Measurements from ENCODE around the gene SMIM33.
"Not testable (repeated sequence)": the region's sequence is repeated elsewhere in the genome, so short reads cannot be mapped to it uniquely, and the experiment has no call there.

The SMIM33 gene

GRCh38 chr5:139470821-139471300 is at the start of gene SMIM33:
TSS of gene SMIM33 (plus strand) at chr5:139471004. CDS start at chr5:139471122, 118 bp downstream.
- H3K4me1 Mint-ChIP-seq (ENCODE audit: low read depth) = peaks cover 73% of the 10 kb centered on the region
- peak within 1 kb of the TSS; percentile 69 for H3K4me3 Mint-ChIP-seq
- H3K27ac Mint-ChIP-seq = peak within 1 kb of the TSS; percentile 91
- no peaks in the 10 kb centered on the region for H3K27me3 Mint-ChIP-seq
- no peaks in the 10 kb centered on the region for H3K9me3 Mint-ChIP-seq
- H3K36me3 Mint-ChIP-seq (ENCODE audit: low read depth) = peaks cover 16% of the 10 kb centered on the region
- DNase-seq = peak; percentile 73

GRCh38 chr5:139422307-139422893 is 48.4 kb upstream of the SMIM33 start:
- Mint-ChIP-seq H3K27ac (peak overlapping the region; percentile 64), H3K27me3 (no peaks in the 10 kb centered on the region), H3K4me1 (ENCODE audit: low read depth) (peaks cover 11% of the 10 kb centered on the region), H3K36me3 (ENCODE audit: low read depth) (peaks cover 84% of the 10 kb centered on the region), H3K4me3 (no peak overlapping the region), H3K9me3 (no peaks in the 10 kb centered on the region)
- peak; percentile 25 for DNase-seq

GRCh38 chr5:139425497-139425896 is 45.3 kb upstream of the SMIM33 start:
- H3K4me1 Mint-ChIP-seq (ENCODE audit: low read depth) = peaks cover 13% of the 10 kb centered on the region
- no peak overlapping the region for H3K27ac Mint-ChIP-seq
- peaks cover 76% of the 10 kb centered on the region for H3K36me3 Mint-ChIP-seq (ENCODE audit: low read depth)
- peak; percentile 2 for DNase-seq
- H3K4me3 Mint-ChIP-seq = no peak overlapping the region
- H3K27me3 Mint-ChIP-seq = no peaks in the 10 kb centered on the region
- H3K9me3 Mint-ChIP-seq = no peaks in the 10 kb centered on the region

GRCh38 chr5:139426203-139426885 is 44.5 kb upstream of the SMIM33 start:
- H3K4me1 Mint-ChIP-seq (ENCODE audit: low read depth) = peaks cover 19% of the 10 kb centered on the region
- no peaks in the 10 kb centered on the region for H3K27me3 Mint-ChIP-seq
- peak; percentile 6 for DNase-seq
- H3K27ac Mint-ChIP-seq = no peak overlapping the region
- H3K9me3 Mint-ChIP-seq = no peaks in the 10 kb centered on the region
- peaks cover 73% of the 10 kb centered on the region for H3K36me3 Mint-ChIP-seq (ENCODE audit: low read depth)
- no peak overlapping the region for H3K4me3 Mint-ChIP-seq

- H3K4me3 Mint-ChIP-seq = no peak overlapping the region
- H3K27ac Mint-ChIP-seq = peak overlapping the region; percentile 57
- DNase-seq = no peak
- peaks cover 16% of the 10 kb centered on the region for H3K4me1 Mint-ChIP-seq (ENCODE audit: low read depth)
- H3K36me3 Mint-ChIP-seq (ENCODE audit: low read depth) = peaks cover 56% of the 10 kb centered on the region
- H3K9me3 Mint-ChIP-seq = no peaks in the 10 kb centered on the region
- H3K27me3 Mint-ChIP-seq = no peaks in the 10 kb centered on the region
These were observed 40.8 kb upstream of the SMIM33 start for GRCh38 chr5:139430015-139430414.

- Mint-ChIP-seq H3K4me1 (ENCODE audit: low read depth) (peaks cover 16% of the 10 kb centered on the region), H3K4me3 (no peak overlapping the region), H3K9me3 (no peaks in the 10 kb centered on the region), H3K36me3 (ENCODE audit: low read depth) (peaks cover 54% of the 10 kb centered on the region), H3K27me3 (no peaks in the 10 kb centered on the region), H3K27ac (no peak overlapping the region)
- no peak for DNase-seq
These were observed 39.1 kb upstream of the SMIM33 start for GRCh38 chr5:139431706-139432105.

GRCh38 chr5:139435676-139436075 is 35.1 kb upstream of the SMIM33 start:
- Mint-ChIP-seq H3K4me3 (no peak overlapping the region), H3K27ac (no peak overlapping the region), H3K9me3 (no peaks in the 10 kb centered on the region), H3K27me3 (no peaks in the 10 kb centered on the region), H3K4me1 (ENCODE audit: low read depth) (peaks cover 39% of the 10 kb centered on the region), H3K36me3 (ENCODE audit: low read depth) (peaks cover 44% of the 10 kb centered on the region)
- peak; percentile 12 for DNase-seq

GRCh38 chr5:139438707-139439012 is 32.1 kb upstream of the SMIM33 start:
- H3K4me1 Mint-ChIP-seq (ENCODE audit: low read depth) = peaks cover 57% of the 10 kb centered on the region
- H3K9me3 Mint-ChIP-seq = no peaks in the 10 kb centered on the region
- peak overlapping the region; percentile 99 for H3K27ac Mint-ChIP-seq
- H3K27me3 Mint-ChIP-seq = no peaks in the 10 kb centered on the region
- H3K4me3 Mint-ChIP-seq = peak overlapping the region; percentile 94
- peaks cover 37% of the 10 kb centered on the region for H3K36me3 Mint-ChIP-seq (ENCODE audit: low read depth)
- no peak for DNase-seq

- peak within 1 kb of the TSS; percentile 99 for H3K27ac Mint-ChIP-seq
- H3K27me3 Mint-ChIP-seq = no peaks in the 10 kb centered on the region
- H3K9me3 Mint-ChIP-seq = no peaks in the 10 kb centered on the region
- H3K4me3 Mint-ChIP-seq = peak within 1 kb of the TSS; percentile 94
- H3K36me3 Mint-ChIP-seq (ENCODE audit: low read depth) = peaks cover 37% of the 10 kb centered on the region
- H3K4me1 Mint-ChIP-seq (ENCODE audit: low read depth) = peaks cover 63% of the 10 kb centered on the region
- peak; percentile 94 for DNase-seq
These were observed 31.5 kb upstream of the SMIM33 start, which contains the start of gene DNAJC18 for GRCh38 chr5:139439013-139439903. TSS of gene DNAJC18 (minus strand) at chr5:139439525. CDS start at chr5:139439445, 80 bp downstream.

GRCh38 chr5:139440416-139440815 is 30.4 kb upstream of the SMIM33 start:
- H3K27me3 Mint-ChIP-seq, H3K4me3 Mint-ChIP-seq, DNase-seq, H3K9me3 Mint-ChIP-seq: not testable (repeated sequence)
- Mint-ChIP-seq H3K4me1 (ENCODE audit: low read depth) (peaks cover 73% of the 10 kb centered on the region), H3K27ac (peak overlapping the region; percentile 99), H3K36me3 (ENCODE audit: low read depth) (peaks cover 29% of the 10 kb centered on the region)

- Mint-ChIP-seq H3K36me3 (ENCODE audit: low read depth) (peaks cover 9% of the 10 kb centered on the region), H3K27ac (peak overlapping the region; percentile 87), H3K9me3 (peaks cover 8% of the 10 kb centered on the region), H3K27me3 (no peaks in the 10 kb centered on the region), H3K4me1 (ENCODE audit: low read depth) (peaks cover 89% of the 10 kb centered on the region), H3K4me3 (no peak overlapping the region)
- DNase-seq = peak; percentile 37
These were observed 26.9 kb upstream of the SMIM33 start for GRCh38 chr5:139443831-139444453.

GRCh38 chr5:139445325-139446170 is 25.3 kb upstream of the SMIM33 start:
- DNase-seq = peak; percentile 26
- no peak overlapping the region for H3K4me3 Mint-ChIP-seq
- peaks cover 8% of the 10 kb centered on the region for H3K9me3 Mint-ChIP-seq
- no peaks in the 10 kb centered on the region for H3K27me3 Mint-ChIP-seq
- peaks cover 7% of the 10 kb centered on the region for H3K36me3 Mint-ChIP-seq (ENCODE audit: low read depth)
- peak overlapping the region; percentile 97 for H3K27ac Mint-ChIP-seq
- peaks cover 81% of the 10 kb centered on the region for H3K4me1 Mint-ChIP-seq (ENCODE audit: low read depth)

- Mint-ChIP-seq H3K36me3 (ENCODE audit: low read depth) (peaks cover 7% of the 10 kb centered on the region), H3K9me3 (peaks cover 8% of the 10 kb centered on the region)
- DNase-seq = peak; percentile 60
These were observed 23.6 kb upstream of the SMIM33 start for GRCh38 chr5:139446956-139447779.

More at GRCh38 chr5:139446956-139447779, 23.6 kb upstream of the SMIM33 start:
- H3K27ac Mint-ChIP-seq = peak overlapping the region; percentile 97
- peaks cover 70% of the 10 kb centered on the region for H3K4me1 Mint-ChIP-seq (ENCODE audit: low read depth)
- H3K27me3 Mint-ChIP-seq = no peaks in the 10 kb centered on the region
- H3K4me3 Mint-ChIP-seq = peak overlapping the region; percentile 49
